KG1 (cell line): Measurements from ENCODE around the gene SOBP.
A peak's percentile ranks its signal among the peaks of the same experiment; 100 is the strongest.
"Not testable (repeated sequence)": the region's sequence is repeated elsewhere in the genome, so short reads cannot be mapped to it uniquely, and the experiment has no call there.

ENCODE experiments used
- DNase-seq: peaks from one replicate; lab custom pipeline; 2025; lab: John Stamatoyannopoulos, UW

SOBP gene

GRCh38 chr6:107489636-107490565 is at the start of gene SOBP:
Gene SOBP, plus strand, starts transcription at chr6:107490117. Its CDS starts 500 bp downstream, at chr6:107490617.
- no peak for DNase-seq

- no peak for DNase-seq
Measured at GRCh38 chr6:107440936-107441335, 49.0 kb upstream of the SOBP start.

DNA sequence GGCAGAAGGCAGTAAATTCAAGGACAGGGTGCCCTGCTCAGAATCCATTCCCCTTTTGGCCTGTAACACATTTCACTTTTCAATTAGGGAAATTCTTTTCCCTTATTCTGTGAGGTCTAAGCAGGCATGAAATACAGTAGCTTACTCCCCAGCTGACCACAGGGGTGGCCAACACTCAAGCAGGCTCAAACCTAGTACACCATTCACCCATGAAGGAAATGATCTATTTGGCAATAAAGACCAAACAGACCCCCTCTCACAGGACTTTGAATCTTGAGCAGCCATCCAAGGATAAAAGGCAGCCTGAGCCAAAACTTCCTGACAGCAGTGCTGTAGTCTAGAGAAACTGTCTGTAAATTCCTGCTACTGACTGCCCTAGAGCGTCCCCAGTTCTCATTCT is 48.2 kb upstream of the SOBP start:
- DNase-seq, result no peak

DNA sequence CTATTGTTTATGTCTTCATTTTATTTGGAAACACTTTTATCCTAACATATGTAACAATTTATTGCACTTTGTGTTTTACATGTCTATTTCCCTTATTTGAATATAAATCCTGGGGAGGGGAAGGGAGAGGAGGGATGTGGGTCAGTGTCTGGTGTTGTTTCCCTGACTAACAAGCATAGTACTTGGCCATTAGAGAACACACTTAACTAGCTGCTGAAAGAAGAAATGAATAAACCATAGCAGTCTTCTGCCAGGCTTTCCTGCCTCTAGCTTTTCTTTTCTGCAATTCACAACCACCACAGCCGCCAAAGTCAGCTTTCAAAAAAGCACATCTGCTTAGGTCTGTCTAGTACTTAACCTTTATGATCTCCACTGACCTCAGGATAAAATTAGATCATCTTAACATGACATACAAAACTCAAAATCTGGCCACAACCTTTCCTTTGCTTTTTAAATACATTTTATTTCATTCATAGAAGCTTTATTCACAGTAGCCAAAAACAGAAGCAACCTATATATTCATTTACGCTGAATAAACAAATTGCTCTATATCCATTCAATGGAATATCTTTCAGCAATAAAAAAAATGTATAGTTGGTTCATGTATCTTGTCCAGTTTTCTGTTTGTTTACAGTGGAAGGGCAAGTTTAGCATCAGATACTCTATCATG is 46.8 kb upstream of the SOBP start:
- no peak for DNase-seq

DNA sequence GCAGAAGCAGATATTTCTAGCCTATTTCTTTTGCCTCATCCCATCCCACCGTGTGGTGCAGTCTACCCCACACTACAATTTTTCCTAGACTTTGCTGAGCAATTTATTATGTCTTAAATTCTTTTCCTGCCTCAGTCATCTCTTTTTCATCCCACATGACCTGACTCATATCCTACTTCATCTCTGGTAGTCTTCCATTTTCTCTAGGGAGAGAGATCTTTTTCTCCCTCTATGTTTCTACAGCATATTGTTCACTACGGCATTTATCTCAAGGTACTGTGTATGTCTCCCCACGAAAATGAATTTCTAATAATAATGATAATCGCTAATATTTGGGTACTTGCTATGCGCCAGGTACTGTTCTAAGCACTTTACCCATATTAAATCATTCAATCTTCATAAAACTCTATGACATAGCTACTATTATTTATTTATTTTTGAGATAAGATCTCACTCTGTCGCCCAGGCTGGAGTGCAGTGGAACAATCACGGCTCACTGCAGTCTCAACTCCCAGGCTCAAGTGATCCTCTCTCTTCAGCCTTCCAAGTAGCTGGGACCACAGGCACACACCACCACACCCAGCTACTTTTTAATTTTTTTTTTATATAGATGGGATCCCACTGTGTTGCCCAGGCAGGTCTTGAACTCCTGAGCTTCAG is 46.2 kb upstream of the SOBP start:
- DNase-seq, result no peak

GRCh38 chr6:107444277-107444676 is 45.6 kb upstream of the SOBP start:
- DNase-seq, result no peak

DNA sequence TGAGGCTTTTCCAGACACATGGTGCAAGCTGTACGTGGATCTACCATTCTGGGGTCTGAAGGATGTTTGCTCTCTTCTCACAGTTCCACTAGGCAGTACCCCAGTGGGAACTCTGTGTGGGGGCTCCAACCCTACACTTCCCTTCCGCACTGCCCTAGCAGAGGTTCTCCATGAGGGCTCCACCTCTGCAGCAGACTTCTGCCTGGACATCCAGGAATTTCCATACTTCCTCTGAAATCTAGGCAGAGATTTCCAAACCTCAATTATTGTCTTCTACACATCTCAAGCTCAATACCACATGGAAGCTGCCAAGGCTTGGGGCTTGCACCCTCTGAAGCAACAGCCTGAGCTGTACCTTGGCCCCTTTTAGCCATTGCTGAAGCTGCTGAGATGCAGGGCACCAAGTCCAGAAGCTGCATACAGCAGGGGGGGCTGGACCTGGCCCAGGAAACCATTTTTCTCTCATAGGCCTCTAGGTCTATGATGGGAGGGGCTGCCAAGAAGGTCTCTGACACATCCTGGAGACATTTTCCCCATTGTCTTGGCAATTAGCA is 42.2 kb upstream of the SOBP start:
- DNase-seq, result no peak

- no peak for DNase-seq
Measured at GRCh38 chr6:107448776-107449175, 41.1 kb upstream of the SOBP start.

GRCh38 chr6:107458672-107459282 is 31.1 kb upstream of the SOBP start:
- peak; percentile 56 for DNase-seq

DNA sequence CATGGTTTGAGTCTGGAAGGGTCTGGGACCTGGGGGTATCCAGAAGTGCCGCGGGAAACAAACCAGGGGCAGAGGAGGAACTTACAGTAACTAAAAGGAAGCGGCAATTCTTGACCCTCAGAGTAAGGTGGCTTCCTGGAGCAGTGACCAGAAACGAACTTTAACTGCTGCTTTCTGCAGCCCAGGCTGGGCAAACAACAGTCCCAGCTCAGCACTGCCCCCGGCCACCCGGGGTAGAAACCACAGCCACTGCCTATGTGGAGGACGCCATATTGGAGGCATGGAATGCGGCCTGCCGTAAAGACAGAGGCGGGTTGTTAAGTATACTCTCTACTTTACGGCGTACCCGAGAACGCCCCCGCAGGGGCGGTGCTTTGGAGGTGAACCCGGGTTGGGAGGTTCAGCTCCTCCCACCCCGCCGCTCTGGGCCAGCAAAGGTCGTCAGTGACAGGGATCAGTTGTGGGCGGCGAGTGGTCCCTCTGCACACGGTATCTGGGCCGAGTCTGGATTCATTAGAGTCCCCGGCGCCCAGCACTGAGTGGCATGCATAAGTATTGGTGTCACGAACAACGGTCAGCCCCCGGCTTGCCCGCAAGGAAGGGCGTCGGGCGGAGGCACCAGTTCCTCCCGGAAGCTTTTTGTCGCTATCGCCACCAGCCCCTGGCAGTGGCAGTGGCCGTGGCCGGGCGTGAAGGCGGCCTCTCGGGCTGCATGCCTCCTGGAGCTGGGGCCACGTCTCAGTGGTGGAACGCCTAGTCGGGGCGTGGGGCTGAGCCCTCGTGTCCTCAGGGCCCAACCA is 30.4 kb upstream of the SOBP start, which contains the start of gene PDSS2:
Gene PDSS2 (minus strand): TSS at position 282 of the 800 bp plus-strand sequence. CDS start 279 bp downstream, at position 3.
- peak; percentile 95 for DNase-seq

DNA sequence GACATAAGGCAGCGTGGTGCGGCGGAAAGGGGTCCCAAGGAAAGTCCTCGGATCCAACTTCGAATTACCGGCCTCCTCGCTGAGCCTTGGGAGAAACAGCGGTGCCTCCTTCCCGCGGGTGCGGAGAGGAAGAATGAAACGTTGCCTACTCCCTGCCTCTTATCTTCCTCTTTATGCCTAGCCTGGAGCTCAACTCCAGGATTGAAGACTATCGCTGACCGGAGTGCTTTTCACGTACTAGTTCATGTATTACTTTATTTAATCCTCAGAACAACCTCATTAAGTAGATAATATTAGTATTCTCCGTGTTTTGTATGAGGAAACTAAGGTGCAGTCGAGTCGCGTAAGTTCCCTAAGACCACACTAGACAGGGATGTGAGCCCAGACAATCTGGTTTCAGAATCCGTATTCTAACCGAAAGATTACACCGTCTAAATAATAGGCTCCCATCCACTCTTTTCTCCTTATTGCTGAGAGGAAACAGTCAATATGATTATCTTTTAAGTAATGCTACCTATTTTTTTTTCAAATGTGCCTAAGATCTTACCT is 29.8 kb upstream of the SOBP start:
- peak; percentile 15 for DNase-seq

GRCh38 chr6:107466062-107466461 is 23.9 kb upstream of the SOBP start:
- DNase-seq, result no peak

DNA sequence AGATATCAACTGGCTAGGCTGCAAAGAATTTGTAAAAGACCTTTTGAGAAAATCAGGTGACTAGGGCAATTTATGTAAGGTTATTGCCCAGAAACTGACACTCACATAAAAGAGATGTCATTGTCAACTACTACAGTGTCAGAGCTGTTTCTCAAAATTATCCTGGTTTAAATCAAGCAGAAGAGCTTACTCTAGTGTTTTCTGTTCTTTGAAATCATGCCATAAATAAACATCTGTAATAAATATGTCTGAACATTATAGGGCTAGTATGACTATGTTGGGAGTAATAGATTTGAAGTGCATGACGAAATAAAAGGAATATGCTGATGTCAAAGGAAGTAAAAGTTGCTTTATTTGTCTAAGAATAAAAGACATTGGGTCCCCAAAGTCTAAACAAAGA is 19.6 kb upstream of the SOBP start:
- no peak for DNase-seq

- no peak for DNase-seq
Measured at GRCh38 chr6:107473660-107474059, 16.3 kb upstream of the SOBP start.

DNA sequence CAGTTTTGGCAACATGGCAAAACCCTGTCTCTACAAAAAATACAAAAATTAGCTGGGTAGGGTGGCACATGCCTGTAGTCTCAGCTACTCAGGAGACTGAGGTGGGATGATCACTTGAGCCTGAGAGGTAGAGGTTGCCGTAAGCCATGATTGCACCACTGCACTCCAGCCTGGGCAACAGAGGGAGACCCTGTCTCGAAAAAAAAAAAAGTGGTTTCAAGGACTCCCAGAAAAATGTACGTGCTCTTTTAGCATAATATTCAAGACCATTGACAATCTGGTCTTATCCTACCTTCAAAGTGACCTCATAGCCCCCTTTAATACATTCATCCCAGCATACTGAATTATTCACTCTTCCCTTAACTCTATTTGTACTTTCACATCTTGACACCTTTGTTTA is 14.6 kb upstream of the SOBP start:
- not testable (repeated sequence) for DNase-seq

GRCh38 chr6:107475826-107476225 is 14.1 kb upstream of the SOBP start:
- not testable (repeated sequence) for DNase-seq

- no peak for DNase-seq
Measured at GRCh38 chr6:107479089-107479690, 10.7 kb upstream of the SOBP start.

GRCh38 chr6:107485157-107485556 is 4.8 kb upstream of the SOBP start:
- DNase-seq, result no peak

DNA sequence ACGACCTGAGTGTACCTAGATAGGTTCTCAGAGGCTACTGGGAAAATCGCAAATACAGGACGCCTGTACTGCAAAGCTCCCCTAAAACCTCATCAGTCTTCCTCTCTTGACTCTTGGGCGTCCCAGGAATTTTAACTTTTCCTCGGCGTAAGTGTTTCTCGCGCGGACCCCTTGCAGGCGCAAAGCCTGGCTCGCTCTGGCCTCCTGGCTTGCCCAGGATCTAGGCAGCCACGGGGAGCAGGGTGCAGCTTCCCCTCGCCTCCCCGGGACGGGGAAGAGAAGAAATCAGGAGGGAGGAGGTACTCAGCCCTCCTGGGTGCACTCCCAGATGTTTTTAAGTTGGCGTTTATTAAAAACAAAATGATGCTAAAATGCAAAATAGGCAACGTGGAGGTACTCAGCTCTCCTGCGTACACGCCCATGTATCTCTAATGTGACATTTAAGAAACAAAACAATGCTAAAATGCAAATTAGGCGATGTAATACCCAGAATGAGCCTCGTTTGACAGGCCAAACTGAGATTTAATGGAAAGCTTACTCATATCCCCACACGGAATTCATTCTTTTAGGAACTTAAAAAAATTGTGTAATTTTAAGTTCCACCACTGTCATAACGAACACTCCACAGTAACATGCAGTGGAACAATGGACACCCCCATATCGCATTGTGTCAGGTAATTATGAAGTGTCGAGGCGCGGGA is 1.6 kb upstream of the SOBP start:
- no peak for DNase-seq
